HG03060 (cell line): ENCODE results near the gene UBASH3B.
"Not testable (repeated sequence)": the region's sequence is repeated elsewhere in the genome, so short reads cannot be mapped to it uniquely, and the experiment has no call there.

Experiments
- ATAC-seq: cut with Tn5 transposase; IDR thresholded peaks from one replicate; pipeline ENCODE4 v1.9.1; 2021; ENCODE audit warnings: low read depth, moderate number of reproducible peaks; ENCODE audit not compliant: unreplicated experiment

Gene UBASH3B

DNA sequence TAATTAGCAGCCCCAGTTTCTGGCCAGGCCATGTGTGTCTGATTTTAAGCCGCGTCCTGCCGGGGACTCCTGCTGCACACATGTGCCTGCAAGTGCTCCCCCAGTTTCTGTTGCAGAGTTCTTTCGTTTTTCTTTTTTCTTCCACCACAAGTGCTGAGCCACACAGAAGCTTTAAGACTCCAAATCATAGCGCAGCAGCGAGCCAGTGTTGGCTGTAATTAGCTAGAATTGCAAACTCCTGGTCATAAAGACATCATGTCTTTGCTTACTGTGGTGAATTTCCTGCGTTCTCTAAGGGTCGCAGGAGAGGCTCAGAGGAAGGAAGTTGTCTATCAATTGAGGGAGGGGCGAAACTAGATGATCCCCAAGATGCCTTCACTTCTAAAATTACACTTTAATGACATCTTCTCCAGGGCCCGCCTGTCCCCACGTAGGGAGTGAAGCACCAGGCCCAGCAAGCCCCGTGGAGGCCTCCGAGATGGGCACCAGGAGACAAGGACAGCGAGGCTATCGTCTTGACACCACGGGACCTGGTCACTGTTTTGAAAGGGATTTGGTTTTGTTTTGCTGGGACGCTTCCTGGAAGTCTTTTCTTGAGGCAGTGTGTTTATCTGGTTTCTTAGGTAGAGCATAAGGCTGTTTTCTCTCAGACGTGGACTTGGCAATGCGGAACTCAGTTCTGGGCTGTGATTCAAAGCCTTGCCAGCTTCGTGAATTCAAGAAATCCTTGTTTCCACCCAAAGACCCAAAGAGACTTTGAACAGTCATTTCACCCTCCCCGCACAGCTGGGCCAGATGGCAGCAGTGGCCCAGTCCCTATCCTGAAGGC lies 71.8 kb downstream of the UBASH3B start:
- no peak for ATAC-seq

GRCh38 chr11:122728561-122728960 lies 73.0 kb downstream of the UBASH3B start:
- no peak for ATAC-seq

- no peak for ATAC-seq
Observed at GRCh38 chr11:122729139-122729538, 73.6 kb downstream of the UBASH3B start.

DNA sequence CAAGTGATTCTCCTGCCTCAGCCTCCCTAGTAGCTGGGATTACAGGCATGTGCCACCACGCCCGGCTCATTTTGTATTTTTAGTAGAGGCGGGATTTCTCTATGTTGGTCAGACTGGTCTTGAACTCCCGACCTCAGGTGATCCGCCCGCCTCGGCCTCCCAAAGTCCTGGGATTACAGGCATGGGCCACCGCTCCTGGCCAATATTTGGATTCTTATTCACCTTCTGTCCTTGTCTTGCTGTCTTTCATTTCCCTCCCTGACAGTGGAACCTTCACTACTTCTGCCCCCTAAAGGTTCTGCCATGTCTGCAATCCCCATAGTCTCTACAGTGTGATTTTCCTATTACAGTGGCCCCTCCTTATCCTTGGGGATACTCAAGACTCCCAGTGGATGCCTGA lies 75.2 kb downstream of the UBASH3B start:
- ATAC-seq, result not testable (repeated sequence)

DNA sequence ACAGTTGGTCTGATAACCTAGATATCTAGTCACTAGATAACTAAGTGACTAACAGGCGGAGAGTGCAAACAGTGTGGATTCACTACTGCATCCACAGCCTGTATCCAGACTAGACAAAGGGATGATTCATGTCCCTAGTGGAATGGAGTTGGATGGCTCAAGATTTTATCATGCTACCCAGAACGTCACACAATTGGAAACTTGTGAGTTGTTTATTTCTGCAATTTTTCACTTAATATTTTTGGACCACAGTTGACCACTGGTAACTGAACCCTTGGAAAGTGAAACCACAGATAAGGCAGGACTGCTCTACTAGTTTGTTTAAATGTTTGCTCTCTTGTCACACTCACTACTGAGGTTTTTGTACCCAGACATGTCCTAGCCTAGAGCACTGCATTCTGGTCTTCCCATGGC lies 76.0 kb downstream of the UBASH3B start:
- ATAC-seq, result no peak

DNA sequence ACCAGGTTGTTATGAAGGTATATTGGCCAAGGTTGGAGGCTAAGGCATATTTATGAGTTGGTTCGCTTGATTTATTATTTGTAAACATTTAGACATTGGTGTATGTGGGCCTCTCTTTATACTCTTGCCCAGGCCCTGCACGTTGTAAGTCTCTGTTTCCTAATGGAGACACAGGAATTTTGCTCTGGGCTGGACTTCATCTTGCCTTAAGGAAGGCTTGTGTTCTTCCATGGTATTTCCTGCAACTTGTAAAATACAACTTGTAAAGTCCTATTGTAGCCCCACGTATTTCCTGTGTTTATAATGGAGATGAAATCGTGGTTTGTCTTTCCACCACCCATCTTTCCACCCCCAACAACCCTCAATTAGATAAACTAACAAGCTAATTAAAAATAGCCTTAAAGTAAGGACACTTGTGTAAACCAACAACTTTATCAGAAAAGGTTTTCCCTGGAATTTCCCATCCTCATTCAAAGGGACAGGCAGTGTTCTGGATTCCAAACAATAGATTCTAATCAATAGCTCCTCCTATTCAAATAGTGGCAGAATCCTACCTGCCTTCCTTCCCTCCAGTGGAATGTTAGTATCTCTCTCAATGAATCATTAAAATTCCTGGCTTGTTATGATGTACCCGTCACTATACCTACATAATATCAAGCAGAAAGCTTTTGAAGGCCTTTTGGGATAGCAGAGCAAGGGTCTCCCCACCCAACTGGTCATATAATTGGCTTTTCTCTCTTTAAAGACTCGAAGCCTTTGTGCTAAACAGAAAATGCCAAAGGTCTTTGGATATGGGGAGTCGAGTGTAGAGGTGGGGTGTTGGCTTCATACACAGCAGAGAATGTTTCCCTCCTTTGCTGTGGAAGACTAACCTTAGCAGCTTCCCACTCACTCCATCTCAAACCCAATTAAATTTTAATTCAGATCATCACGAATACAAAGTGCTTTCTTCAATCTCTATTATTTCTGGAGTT lies 77.1 kb downstream of the UBASH3B start:
- no peak for ATAC-seq

DNA sequence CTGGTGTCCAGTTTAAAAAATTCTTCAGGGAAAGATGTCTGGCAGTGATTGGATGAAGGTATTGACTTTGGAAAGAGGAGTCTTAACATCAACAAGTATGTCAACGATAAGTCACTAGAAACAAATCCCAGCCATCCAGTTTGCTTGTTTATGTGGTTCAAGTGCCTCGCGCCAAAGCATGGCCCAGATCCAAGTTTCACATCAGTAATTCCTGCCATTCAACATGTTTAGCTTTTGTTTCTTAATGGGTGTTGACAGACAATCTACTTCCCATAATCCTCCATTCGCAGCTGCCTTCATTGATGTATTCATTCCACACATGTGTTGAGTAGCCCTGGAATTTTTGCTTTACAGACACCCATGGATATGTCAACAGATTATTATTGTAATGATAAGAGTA lies 77.8 kb downstream of the UBASH3B start:
- ATAC-seq, result no peak

DNA sequence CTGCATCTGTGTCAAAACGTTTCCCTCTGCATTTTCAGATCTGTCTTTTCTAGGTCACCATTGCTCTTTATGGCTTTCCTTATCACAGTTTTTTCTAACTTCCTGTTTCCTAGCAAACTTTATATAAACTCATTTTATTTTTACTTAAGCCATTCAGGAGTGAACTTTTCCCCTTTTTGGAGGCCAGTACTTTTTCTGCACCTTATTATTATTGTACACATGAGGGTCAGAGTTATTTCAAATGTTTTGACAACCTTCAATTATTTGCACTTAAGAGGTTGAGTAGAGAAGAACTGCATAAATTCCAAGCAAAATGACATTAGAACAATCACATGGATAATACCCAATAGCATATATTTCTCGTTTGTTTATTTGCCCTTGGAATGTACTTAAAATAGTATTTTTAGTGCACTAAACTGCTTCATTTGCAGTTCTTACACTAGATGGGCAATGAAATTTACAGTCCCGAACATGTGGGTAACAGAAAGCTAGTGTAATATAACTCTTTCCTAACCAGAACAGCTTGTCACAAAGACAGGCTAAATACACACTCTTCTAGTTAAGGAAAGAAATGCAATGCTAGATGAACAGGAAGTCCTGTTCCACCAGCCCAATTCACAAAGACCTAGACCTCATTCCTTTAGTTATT lies 79.5 kb downstream of the UBASH3B start:
- ATAC-seq, result no peak

DNA sequence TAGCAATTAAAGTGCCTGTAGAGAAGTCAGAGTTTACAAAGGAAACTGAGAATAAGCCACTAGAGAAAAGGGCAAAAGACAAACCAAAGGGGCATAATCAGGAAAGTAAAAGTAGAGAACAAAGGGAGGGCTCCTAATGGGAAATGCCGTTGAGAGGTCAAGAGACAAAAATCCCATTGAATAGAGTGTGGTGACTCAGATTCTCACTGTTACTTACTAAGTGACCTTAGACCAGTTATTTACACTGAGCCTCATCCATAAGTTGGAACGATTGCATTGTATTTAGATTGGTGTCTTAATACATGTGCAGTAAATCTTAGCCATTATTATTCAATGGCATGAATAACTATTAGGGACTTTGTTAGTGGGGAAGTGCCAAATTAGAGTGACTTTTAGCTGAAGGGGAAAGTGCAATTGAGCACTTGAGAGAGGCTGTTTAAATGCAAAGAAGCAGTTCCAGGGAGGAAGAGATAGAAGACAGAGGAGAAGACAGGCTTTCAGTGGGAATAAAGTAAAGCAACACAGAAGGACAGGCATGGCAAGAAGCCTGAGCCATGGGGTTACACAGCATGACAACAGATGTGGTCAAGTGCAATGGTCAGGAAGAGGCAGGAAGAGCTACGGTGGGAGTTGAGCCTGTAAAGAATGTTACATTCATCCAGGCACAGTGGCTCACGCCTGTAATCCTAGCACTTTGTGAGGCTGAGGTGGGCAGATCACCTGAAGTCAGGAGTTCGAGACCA lies 82.6 kb downstream of the UBASH3B start:
- ATAC-seq, result no peak

- ATAC-seq, result no peak
Observed at GRCh38 chr11:122741613-122742300, 86.2 kb downstream of the UBASH3B start.

GRCh38 chr11:122742301-122743018 lies 86.9 kb downstream of the UBASH3B start:
- ATAC-seq, result no peak

DNA sequence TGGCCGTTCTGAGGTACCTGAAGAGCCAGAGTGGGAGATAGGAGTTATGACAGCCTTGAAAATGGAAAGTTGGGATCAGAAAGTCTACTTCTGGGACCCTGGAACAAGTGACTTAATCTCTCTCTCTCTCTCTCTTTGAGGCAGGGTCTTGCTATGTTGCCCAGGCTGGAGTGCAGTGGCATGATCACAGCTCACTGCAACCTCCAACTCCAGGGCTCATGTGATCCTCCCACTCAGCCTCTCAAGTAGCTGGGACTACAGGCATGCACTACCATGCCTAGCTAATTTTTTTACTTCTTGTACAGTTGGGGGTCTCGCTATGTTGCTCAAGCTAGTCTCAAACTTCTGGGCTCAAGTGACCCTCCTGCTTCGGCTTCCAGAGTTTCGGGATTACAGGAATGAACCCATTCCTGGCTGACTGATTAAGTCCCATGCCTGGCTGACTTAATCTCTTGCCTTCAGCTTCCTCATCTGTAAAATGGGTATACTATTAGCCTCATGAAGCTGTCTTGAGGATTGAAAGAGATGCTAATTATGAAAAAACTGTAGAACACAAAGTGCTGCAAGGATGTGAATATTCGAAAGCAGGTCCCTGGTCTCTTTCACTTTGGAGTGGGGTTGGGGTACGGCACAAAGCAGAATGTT lies 87.7 kb downstream of the UBASH3B start:
- no peak for ATAC-seq

- peak; percentile 22 for ATAC-seq
Observed at GRCh38 chr11:122743949-122744348, 88.4 kb downstream of the UBASH3B start.

DNA sequence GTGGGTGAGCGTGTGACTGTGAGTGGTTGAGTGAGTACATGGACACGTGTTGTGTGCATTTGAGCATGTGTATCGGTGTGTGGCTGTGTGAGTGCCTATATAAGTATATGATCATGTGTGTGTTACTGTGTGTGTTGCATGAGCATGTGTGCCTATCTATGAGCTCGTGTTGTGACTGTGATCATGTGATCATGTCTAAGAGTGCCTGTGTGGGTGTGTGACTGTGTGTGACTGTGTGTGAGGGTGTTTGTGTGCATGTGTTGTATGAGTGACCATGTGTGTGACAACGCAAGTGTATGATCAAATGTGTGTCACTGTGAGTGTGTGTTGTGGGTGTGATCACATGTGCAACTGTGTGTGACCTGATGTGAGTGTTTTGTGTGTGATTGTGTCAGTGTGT lies 88.8 kb downstream of the UBASH3B start:
- no peak for ATAC-seq

- no peak for ATAC-seq
Observed at GRCh38 chr11:122745111-122745510, 89.6 kb downstream of the UBASH3B start.

DNA sequence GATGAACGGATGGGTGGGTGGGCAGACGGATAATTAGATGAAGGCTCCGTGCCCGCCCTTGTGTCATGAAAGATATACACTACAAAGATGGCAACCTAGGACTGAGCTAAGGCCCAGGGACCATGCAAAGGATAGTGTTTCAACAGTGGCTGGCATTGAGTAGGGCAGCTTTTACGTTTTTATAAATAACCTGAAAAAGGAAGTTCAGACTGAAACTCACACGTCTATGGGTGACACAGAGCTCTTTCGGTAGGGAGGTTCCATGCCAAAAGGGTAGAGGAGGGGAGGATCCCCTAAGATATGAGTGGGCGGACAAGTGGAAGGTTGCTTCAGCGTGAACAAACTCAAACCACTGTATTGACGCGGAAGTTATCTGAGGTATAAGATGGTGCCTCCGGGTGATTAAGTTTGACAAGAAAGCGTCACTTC lies 90.5 kb downstream of the UBASH3B start:
- peak; percentile 66 for ATAC-seq

- ATAC-seq, result no peak
Observed at GRCh38 chr11:122746611-122747244, 91.2 kb downstream of the UBASH3B start.

GRCh38 chr11:122747351-122747781 lies 91.8 kb downstream of the UBASH3B start:
- no peak for ATAC-seq
